Measurements from ENCODE around the gene MMS22L.
"Not testable (repeated sequence)": the region's sequence is repeated elsewhere in the genome, so short reads cannot be mapped to it uniquely, and the experiment has no call there.

MMS22L gene

GRCh38 chr6:97231911-97232310 is 51.1 kb downstream of the MMS22L start:
- DNase-seq = no peak

GRCh38 chr6:97222903-97223302 is 60.1 kb downstream of the MMS22L start:
- DNase-seq = no peak

GRCh38 chr6:97218912-97219311 is 64.1 kb downstream of the MMS22L start:
- no peak for DNase-seq

GRCh38 chr6:97215157-97215769 is 67.8 kb downstream of the MMS22L start:
- DNase-seq = peak; percentile 1

- no peak for DNase-seq
These were observed 68.3 kb downstream of the MMS22L start for GRCh38 chr6:97214671-97215070.

GRCh38 chr6:97207383-97207782 is 75.6 kb downstream of the MMS22L start:
- no peak for DNase-seq

- no peak for DNase-seq
These were observed 77.0 kb downstream of the MMS22L start for GRCh38 chr6:97205966-97206365.

GRCh38 chr6:97203343-97203742 is 79.7 kb downstream of the MMS22L start:
- no peak for DNase-seq

- no peak for DNase-seq
These were observed 84.9 kb downstream of the MMS22L start for GRCh38 chr6:97198046-97198565.

- no peak for DNase-seq
These were observed 87.9 kb downstream of the MMS22L start for GRCh38 chr6:97195117-97195516.

- no peak for DNase-seq
These were observed 93.2 kb downstream of the MMS22L start for GRCh38 chr6:97189767-97190166.

GRCh38 chr6:97187951-97188350 is 95.1 kb downstream of the MMS22L start:
- no peak for DNase-seq

- peak; percentile 51 for DNase-seq
These were observed 96.5 kb downstream of the MMS22L start for GRCh38 chr6:97186416-97186999.

GRCh38 chr6:97177905-97178304 is 105.1 kb downstream of the MMS22L start:
- no peak for DNase-seq

GRCh38 chr6:97176468-97176867 is 106.5 kb downstream of the MMS22L start:
- no peak for DNase-seq

- DNase-seq = no peak
These were observed 107.2 kb downstream of the MMS22L start for GRCh38 chr6:97175806-97176205.

- DNase-seq = no peak
These were observed 108.5 kb downstream of the MMS22L start for GRCh38 chr6:97174471-97174870.

- DNase-seq = no peak
These were observed 122.7 kb downstream of the MMS22L start for GRCh38 chr6:97160280-97160679.

GRCh38 chr6:97155447-97155846 is 127.6 kb downstream of the MMS22L start:
- not testable (repeated sequence) for DNase-seq

- DNase-seq = no peak
These were observed 129.0 kb downstream of the MMS22L start for GRCh38 chr6:97154015-97154414.

GRCh38 chr6:97151601-97152000 is 131.4 kb downstream of the MMS22L start:
- DNase-seq = no peak

GRCh38 chr6:97150932-97151331 is 132.1 kb downstream of the MMS22L start:
- DNase-seq = no peak

- no peak for DNase-seq
These were observed 135.6 kb downstream of the MMS22L start for GRCh38 chr6:97147421-97147820.

GRCh38 chr6:97145691-97146090 is 137.3 kb downstream of the MMS22L start:
- DNase-seq = no peak

- no peak for DNase-seq
These were observed 141.3 kb downstream of the MMS22L start for GRCh38 chr6:97141756-97142155.

All from NCI-H1436 (cell line).